Fibroblast of peridontal ligament (primary cell): Measurements from ENCODE around the gene CCDC61.

Source experiments
- DNase-seq: peaks from one replicate; pipeline ENCODE4 v3.0.0-alpha.2; 2010; ENCODE audit errors: extremely low read depth

CCDC61 gene

DNA sequence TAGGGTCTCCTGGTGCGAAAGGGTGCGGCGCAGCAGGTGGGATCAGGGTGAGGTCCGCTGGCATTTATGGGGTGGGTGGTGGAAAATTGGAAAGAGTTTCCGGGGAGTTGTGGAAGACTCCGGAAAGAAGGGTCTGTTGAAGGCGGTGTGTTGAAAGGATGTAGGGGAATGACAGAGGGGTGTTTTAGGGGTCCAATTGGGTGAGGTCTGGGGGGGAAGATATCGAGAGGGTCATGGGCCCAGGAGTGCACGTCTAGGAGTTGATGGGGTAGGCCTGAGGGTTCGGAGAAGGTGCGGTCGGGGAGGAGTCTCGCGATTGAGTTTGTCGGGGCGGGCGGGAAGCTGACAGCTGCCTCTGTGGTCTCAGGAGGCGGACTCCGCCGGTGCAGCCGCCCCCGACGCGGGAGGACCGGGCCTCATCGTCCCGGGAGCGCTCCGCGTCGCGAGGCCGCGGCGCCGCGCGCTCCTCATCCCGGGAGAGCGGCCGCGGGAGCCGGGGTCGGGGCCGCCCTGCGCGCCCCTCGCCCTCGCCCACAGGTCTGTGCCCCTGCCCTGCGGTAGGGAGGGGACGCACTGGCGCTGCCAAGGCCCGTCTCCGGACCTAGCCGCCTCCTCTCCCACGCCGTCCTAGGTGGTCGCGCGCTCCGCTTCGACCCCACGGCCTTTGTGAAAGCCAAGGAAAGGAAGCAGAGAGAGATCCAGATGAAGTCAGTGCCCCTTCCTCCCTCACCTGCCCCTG lies 20.6 kb downstream of the CCDC61 start:
- DNase-seq = no peak

DNA sequence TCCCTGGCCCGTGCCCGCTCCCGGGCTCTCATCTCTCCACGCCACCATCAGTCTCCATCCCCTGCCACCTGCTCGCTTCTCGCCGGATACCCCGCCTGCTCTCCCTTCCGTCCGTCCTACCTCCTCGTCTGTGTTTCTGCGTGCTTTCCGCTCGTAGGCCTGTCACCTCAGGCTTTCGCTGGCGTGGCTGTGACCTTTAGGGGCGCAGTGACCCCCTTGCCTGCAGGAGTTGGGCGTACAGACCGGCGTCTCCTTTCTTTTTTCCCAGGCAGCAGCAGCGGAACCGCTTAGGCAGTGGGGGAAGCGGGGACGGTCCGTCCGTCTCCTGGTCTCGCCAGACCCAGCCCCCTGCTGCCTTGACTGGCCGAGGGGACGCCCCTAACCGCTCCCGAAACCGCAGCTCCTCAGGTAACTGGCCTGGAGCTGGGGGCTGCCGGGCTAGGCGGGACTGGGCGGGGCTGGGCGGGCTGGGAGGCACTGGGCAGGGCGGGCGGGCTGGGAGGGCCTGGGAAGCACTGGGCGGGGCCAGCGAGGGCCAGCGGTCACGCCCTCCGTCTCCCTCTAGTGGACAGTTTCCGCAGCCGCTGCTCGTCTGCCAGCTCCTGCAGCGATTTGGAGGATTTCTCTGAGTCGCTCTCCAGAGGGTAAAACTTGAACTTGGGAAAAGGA lies 21.3 kb downstream of the CCDC61 start:
- peak; percentile 69 for DNase-seq

DNA sequence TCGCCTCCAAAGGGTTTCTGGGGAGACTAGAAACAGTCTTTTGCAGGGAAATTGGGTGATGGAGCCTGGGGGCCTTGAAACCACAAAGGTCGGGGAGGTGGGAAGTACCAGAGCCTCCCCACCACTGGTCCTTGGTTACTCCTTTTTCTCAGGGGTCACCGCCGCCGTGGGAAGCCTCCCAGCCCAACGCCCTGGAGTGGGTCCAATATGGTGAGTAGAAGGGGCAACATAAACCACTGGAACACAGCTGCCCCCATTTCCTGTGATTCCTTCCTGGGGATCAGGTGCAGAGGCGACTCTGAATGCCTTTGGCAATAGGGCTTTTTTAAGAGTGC lies 21.8 kb downstream of the CCDC61 start:
- no peak for DNase-seq

GRCh38 chr19:46017874-46018675 lies 22.8 kb downstream of the CCDC61 start:
- no peak for DNase-seq

DNA sequence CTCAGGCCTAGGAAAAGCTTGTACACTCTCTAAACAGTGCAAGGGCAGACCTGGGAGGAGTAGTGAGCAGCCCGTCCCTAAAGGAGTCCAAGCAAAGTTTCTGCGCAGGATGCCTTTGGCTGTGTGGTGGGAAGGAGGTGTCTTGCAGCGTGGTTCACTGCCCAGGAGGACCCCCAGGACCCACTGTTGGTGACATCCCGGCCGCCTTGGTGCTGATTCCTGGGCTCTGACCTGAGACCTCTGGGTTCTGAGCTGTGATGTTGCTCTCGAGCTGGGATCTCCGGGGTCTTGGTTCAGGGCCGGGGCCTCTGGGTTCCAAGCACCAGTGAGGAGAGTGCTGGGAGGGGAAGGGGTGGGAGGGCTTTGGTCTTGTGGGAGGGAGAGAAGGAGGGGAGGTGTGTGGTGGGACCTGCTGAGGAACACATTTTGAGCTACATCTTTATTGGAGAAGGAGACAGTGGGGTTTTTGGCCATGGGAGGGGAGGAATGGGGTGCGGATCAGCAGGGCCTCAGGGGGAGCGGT lies 23.5 kb downstream of the CCDC61 start:
- DNase-seq = no peak

DNA sequence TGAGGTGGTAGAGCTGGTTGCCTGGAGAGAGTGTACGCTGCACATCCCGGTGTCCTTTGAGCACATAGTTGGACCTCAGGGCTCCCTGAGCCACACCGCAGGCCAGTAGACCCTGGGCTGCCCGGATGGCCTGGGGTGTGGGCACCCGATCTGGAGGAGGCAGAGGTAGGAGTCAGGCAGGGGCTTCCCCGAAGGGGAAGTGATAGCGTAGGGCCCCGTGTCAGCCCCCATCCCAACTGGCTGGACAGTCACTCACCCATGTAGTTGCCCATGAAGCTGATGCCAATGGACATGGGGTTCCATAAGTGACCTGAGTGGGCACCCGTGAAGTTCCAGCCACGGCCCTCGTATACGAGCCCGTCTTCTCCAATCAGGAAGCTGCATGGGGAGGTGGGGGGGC lies 24.0 kb downstream of the CCDC61 start:
- DNase-seq = no peak

- DNase-seq = no peak
These were observed 25.5 kb downstream of the CCDC61 start for GRCh38 chr19:46020819-46021125.

DNA sequence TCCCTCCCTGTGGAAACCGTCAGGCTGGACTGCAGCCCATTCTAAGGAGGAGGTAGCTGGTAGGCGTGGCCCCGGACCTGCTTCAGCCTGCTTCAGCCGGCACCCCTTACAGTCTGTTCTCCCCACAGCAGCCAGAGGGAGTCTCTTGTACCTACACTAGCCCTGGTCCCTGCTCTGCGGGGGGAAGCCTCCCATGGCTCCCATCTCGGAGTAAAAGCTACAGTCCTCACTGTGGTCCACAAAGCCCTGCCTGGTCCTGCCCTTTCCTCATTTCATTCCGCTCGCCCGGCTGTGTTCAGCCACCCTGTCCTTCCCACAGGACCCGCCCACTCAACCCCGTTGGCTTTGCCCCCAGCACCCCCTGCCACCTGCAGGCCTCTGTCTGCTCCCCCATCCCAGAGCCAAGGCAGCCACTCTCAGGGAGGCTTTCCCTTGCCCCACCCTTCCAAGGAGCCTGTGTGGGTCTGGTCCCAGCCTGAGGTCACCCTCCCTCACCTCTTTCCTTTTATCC lies 26.3 kb downstream of the CCDC61 start:
- no peak for DNase-seq

DNA sequence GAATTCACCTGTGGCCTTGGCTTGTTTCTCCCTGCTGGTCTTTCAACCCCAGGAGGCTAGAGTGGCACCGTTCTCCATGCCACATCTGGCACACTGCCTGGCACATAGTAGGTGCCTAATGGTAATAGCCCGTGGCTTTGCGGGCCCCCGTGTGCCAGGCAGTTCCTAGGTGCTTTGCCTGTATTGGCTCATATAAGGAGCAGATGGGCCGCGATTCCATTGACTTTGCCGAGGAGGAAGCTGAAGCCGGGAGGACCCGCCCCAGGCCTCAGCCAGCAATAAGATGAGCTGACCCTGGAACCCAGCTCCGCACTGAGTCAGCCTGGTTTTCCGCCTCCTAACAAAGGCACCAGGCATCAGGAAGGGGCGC lies 26.8 kb downstream of the CCDC61 start:
- DNase-seq = no peak

DNA sequence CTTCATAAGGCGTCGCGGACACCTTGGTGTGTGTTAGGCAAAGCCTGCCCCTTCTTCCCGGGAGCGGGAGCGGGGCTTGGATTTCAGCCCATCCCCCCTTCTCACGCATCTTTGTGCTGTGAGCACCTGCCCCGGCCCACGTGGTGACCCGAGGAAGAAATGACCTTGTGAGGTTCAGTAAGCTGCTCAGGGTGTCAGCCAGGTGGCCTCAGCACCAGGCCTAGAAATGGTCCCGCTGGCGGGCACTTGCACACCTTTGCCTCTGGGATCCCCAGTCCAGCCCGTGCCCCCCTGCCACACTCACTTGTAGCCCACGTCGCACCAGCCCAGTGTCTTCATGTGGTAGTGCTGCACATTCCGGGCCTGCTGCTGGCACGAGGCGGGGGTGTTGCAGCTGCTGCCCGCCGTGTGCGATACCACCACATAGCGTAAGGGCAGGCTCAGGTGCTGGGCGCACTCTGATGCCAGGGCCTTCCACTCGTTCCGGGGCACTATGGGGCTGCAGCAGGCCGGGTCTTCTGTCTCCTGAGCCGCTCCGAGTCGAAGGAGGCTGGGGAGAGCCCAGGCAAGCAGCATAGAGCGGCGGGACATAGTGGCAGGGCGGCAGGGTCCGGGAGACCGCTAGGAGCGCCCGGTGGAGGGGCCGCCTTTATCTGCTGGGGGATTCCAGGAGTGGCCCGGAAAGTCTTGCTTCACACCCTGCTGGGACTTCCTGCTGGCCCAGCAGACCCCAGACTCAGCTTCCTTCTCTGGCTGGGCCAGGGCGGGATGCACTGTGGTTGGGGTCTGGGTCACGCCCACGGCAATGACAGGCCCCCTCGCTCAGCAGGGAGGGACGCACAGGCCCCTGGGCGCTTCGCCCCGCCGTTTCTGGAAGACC lies 27.4 kb downstream of the CCDC61 start, which contains the start of gene PGLYRP1:
Gene PGLYRP1 (minus strand): TSS at position 623 of the 880 bp plus-strand sequence. CDS start 32 bp downstream, at position 591.
- DNase-seq = no peak

GRCh38 chr19:46023311-46023779 lies 28.1 kb downstream of the CCDC61 start:
- no peak for DNase-seq

- DNase-seq = no peak
These were observed 30.6 kb downstream of the CCDC61 start for GRCh38 chr19:46025835-46026234.

GRCh38 chr19:46030812-46031550 lies 35.7 kb downstream of the CCDC61 start:
- DNase-seq = no peak

DNA sequence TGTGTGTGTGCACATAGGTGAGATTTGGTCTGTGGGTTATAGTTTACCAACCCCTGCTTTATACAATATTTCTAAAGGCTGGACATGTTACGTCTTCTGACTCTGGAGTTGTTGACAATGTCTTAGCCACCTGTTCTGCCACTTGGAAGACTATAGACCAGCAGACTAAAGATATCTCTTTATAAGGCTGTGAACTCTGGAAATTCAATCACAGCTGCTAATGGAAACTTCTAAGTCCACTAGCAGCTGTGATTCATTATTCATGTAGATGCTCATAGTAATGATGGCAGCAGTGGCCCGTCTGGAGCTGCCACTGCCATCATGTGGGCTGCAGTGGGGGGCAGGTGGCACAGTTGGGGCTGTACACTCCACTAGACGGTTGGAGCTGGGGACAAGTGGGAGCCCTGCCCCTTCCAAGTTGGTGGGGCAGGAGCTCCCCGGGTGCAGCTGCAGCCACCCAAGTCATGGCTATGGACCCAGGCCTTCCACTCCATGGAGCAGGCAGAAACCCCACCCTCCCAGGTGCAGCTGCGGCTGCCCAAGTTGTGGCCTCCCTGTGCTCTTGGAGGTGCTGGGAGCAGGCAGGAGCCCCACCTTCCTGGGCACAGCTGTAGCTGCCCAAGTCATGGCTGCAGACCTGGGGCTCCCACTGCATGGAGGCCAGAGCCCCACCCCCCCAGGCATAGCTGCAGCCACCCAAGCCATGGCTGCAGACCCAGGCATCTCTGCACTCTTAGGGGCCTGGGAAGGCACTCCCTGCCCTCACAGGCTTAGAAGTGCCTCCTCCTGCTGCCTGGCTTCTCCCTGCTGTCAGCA lies 36.7 kb downstream of the CCDC61 start:
- DNase-seq = no peak

- DNase-seq = no peak
These were observed 37.3 kb downstream of the CCDC61 start for GRCh38 chr19:46032597-46033025.

- DNase-seq = no peak
These were observed 38.1 kb downstream of the CCDC61 start for GRCh38 chr19:46033401-46033800.

DNA sequence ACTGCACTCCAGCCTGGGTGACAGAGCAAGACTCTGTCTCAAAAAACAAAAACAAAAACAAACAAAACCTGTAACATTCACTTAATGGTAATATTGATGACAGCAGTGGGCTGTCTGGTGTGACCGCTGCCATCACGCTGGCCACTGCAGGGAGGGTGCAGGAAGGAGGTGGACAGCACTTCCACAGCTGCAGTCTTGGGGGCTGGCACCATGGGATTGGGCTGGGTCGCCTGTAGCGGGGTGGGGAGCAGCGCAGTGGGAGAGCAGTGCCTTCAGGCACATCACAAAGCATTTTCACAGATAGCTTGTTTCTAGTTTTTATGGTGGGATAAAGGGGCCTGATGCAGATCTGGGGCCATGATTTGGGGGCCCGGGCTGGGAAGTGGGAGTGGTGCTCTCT lies 40.3 kb downstream of the CCDC61 start:
- no peak for DNase-seq

DNA sequence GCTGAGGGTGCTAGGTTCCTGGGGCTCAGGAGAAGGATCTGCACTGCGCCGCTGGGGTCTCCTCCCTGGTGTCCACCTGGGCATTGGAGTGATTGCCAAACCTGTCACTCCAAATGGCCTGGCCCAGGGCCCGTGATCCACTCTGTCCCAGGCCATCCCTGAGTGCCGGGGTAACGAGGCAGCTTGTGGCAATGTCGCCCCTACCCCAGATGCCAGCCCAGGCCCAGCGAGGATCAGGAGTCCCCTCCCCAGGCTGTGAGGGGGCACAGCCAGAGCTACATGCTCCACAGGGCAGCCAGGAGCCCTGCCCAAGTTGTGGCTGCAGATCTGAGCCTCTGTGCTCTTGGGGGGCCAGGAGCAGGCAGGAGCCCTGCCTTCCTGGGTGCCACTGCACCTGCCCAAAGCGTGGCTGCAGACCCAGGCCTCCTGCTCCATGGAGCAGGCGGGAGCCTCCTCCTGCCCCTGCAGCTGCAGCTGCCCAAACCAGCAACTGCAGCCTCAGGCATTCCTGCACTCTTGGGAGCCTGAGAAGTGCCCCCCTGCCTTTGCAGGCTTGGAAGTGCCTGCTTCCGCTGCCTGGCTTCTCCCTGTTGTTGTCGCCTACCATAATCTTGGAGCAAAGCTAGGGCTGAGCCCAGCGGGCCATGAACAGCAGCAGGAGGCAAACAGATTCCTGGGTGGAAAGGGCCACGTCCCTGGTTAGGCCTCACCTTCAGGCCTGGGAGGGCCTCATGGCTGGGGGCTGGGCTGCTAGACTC lies 40.9 kb downstream of the CCDC61 start:
- DNase-seq = no peak

DNA sequence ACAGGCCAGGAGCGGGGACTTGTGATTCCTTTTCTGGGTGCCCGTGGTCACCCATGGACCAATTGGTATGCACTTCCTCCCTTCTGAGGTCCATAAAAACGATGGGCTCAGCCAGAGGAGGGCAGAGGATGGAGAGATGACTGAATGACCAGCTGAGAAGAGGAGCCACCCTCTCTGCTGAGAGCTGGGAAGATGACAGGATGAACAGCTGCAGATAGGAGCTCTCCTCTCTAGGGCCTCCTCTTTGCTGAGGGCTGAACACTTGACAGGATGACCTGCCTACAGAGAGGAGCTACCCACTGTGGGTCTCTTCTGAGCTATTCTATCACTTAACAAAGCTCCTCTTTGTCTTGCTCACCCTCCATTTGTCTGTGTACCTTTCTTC lies 41.5 kb downstream of the CCDC61 start:
- DNase-seq = no peak
